HG03196 (cell line): ENCODE results near the gene RAVER2.
"Not testable (repeated sequence)": the region's sequence is repeated elsewhere in the genome, so short reads cannot be mapped to it uniquely, and the experiment has no call there.

Experiments used
- ATAC-seq: cut with Tn5 transposase; IDR thresholded peaks from one replicate; pipeline ENCODE4 v1.9.1; 2021; ENCODE audit not compliant: unreplicated experiment

Gene RAVER2, protein sequence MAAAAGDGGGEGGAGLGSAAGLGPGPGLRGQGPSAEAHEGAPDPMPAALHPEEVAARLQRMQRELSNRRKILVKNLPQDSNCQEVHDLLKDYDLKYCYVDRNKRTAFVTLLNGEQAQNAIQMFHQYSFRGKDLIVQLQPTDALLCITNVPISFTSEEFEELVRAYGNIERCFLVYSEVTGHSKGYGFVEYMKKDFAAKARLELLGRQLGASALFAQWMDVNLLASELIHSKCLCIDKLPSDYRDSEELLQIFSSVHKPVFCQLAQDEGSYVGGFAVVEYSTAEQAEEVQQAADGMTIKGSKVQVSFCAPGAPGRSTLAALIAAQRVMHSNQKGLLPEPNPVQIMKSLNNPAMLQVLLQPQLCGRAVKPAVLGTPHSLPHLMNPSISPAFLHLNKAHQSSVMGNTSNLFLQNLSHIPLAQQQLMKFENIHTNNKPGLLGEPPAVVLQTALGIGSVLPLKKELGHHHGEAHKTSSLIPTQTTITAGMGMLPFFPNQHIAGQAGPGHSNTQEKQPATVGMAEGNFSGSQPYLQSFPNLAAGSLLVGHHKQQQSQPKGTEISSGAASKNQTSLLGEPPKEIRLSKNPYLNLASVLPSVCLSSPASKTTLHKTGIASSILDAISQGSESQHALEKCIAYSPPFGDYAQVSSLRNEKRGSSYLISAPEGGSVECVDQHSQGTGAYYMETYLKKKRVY

GRCh38 chr1:64744492-64745180 is at the start of gene RAVER2:
Gene RAVER2 (plus strand): TSS chr1:64745075. CDS start chr1:64745173, 98 bp downstream.
- ATAC-seq = no peak

GRCh38 chr1:64696879-64697278 is 48.0 kb upstream of the RAVER2 start:
- ATAC-seq = no peak

- ATAC-seq = no peak
Measured at GRCh38 chr1:64699327-64699726, 45.5 kb upstream of the RAVER2 start.

- no peak for ATAC-seq
Measured at GRCh38 chr1:64701071-64701470, 43.8 kb upstream of the RAVER2 start.

DNA sequence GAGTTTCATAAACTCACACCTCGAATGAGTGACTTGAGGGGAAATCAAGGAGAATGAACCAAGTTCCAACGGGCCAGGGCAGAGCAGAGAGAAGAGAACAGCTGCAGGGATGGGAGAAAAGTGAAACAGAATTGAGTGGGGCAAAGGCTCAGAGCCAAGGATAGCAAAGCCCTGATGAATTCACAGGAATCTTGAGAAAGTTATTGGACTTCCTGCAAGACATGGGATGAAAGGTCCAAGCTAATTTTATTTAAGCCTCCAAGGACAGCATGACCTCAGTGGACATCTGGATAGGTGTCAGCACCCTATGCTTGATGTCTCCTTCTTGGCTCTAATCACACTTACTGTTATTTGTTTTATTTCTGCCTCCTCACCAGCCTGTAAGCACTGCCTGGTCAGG is 43.0 kb upstream of the RAVER2 start:
- ATAC-seq = no peak

GRCh38 chr1:64702670-64703069 is 42.2 kb upstream of the RAVER2 start:
- ATAC-seq = not testable (repeated sequence)

DNA sequence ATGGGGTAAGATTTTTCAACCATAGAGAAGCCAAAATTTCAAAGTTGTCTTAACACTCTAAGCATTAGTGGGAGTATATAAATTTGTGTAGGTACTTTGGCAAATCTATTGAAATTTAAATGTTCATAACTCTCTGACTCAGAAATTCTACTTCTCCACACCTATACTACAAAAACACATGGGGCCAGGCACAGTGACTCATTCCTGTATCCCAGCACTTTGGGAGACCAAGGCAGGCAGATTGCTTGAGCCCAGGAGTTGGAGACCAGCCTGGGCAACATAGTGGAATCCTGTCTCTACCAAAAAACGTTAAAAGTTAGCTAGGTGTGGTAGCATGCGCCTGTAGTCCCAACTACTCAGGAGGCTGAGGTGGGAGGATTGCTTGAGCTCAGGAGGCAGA is 41.3 kb upstream of the RAVER2 start:
- ATAC-seq = no peak

- no peak for ATAC-seq
Measured at GRCh38 chr1:64705591-64705990, 39.3 kb upstream of the RAVER2 start.

DNA sequence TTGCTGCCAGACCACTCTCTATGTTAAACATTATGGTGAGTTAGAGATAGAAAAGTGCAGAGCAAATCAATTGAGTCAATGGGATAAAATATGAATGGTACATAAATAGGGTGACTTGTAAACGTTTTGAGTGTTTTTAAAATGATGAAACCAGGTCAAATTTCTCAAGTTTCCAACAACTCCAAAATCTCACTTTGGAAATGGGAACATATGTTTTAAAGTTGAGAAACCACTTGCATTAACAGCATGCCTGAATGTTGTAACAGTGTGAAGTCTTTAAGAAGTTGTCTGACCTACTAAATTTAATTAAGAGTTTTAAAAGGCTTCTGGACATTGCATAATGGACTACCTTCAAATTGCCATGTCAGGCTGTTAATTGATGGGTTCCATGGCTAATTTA is 33.6 kb upstream of the RAVER2 start:
- ATAC-seq = no peak

- ATAC-seq = no peak
Measured at GRCh38 chr1:64712049-64712448, 32.8 kb upstream of the RAVER2 start.

DNA sequence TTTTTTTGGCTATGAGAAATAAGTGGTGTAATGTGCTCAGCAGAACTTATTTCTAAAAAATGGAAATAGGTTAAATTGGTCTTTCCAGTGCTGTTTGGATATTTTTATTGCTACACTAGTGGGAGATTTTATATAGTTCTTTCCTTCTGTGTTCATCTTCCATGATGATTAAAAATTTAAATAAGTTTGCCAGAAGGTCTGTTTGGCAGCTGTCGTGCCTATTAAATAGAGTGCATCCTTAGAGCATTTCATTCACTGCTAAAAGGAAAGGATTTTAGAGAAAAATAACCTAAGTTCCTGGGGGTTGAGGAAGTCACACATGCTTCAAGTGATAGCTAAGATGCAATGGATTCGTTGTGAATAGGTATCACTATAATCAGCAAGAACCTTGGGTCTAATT is 29.7 kb upstream of the RAVER2 start:
- no peak for ATAC-seq

GRCh38 chr1:64721135-64721534 is 23.7 kb upstream of the RAVER2 start:
- ATAC-seq = no peak

DNA sequence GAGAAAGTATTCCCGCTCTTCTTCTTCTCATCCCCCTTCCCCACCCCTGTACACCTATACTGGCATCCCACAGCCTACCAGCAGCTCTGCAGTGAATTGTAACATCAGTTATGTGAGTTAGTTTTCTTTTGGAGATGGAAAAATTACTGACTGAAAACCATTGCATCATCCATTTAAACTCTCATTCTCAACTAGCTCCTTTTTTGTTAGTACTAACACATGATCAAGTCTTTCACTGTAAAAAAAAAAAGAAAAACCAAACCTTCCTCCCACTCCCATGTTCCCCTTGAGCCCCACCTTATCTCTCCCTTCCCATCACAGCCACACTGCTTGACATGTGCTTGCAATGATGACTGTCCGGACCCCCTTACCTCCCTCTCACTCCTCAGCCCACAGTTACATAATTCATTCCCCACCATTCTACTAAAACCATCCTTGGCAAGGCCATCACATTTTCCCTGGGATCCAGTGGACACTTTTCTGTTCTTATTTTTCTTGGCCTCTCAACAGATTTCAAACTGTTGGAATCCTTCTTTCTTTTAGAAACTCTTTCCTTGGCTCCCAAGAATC is 23.2 kb upstream of the RAVER2 start:
- no peak for ATAC-seq

- ATAC-seq = no peak
Measured at GRCh38 chr1:64727861-64728260, 17.0 kb upstream of the RAVER2 start.

GRCh38 chr1:64733581-64734286 is 11.1 kb upstream of the RAVER2 start:
- ATAC-seq = no peak

DNA sequence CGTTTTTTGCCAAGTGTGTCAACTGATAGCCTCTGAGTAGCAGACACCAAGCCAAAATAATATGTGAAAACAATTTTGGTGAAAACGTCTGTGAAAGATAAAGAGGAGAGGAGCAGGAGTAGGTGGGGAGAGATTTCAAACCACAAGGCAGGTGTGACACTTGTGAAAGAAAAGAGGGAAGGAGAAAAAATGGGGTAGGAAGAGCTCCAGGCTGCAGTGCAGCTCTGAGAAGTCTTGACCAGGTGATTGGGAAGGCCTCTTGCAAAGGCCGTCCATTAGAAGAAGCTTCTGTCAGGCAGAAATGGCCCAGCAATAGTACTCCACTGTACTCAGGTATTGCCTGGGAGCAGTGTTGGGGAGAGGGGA is 10.6 kb upstream of the RAVER2 start:
- ATAC-seq = no peak

DNA sequence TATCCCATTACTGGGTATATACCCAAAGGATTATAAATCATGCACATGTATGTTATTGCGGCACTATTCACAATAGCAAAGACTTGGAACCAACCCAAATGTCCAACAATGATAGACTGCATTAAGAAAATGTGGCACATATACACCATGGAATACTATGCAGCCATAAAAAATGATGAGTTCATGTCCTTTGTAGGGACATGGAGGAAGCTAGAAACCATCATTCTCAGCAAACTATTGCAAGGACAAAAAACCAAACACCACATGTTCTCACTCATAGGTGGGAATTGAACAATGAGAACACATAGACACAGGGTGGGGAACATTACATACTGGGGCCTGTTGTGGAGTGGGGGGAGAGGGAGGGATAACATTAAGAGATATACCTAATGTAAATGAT is 4.2 kb upstream of the RAVER2 start:
- not testable (repeated sequence) for ATAC-seq

GRCh38 chr1:64743954-64744491 is 852 bp upstream of the RAVER2 start:
- ATAC-seq = no peak

- no peak for ATAC-seq
Measured at GRCh38 chr1:64745181-64745985, 508 bp downstream of the RAVER2 start.
